CD8-positive, alpha-beta memory T cell (primary cell): ENCODE data around the gene IRGC. TPM values are rescaled to one million over a fixed set of nuclear protein-coding genes. Genes with fewer than 3 reads are reported as not detected.

Experiments used
- CTCF ChIA-PET: fragments of 350-600 bp; sonication (Branson Sonifier 250); formaldehyde crosslinking; loops from one replicate; lab custom pipeline; 2021; ENCODE audit warnings: antibody characterized with exemption; lab: Charles Lee
- POLR2A ChIA-PET: fragments of 350-600 bp; sonication (Branson Sonifier 250); formaldehyde crosslinking; loops from one replicate; lab custom pipeline; 2021; ENCODE audit warnings: antibody characterized with exemption; lab: Charles Lee
- DNase-seq, 5 donors: peaks; one replicate each; pipeline versions ENCODE4 v3.0.0 to v3.0.0-alpha.2; 2020 to 2022; ENCODE audit warnings: mixed read lengths in 1 of 5
- H3K27ac ChIP-seq: one replicate; pipeline ENCODE4 v1.7.0; 2013; ENCODE audit warnings: low read depth, mild to moderate bottlenecking, low read length, moderate library complexity
- H3K27me3 ChIP-seq: 2 replicates; pipeline ENCODE4 v1.7.0; 2013; ENCODE audit warnings: low read length, mild to moderate bottlenecking; ENCODE audit not compliant: insufficient read depth, poor library complexity, severe bottlenecking
- H3K36me3 ChIP-seq: 2 replicates; pipeline ENCODE4 v1.7.0; 2013; ENCODE audit warnings: mild to moderate bottlenecking, low read length, moderate library complexity; ENCODE audit not compliant: insufficient read depth
- H3K4me1 ChIP-seq: 2 replicates; pipeline ENCODE4 v1.7.0; 2013; ENCODE audit warnings: mild to moderate bottlenecking, low read length, moderate library complexity; ENCODE audit not compliant: insufficient read depth
- H3K4me3 ChIP-seq: 2 replicates; pipeline ENCODE4 v1.7.0; 2013; ENCODE audit warnings: mild to moderate bottlenecking, low read length
- H3K9me3 ChIP-seq: 2 replicates; pipeline ENCODE4 v1.7.0; 2013; ENCODE audit warnings: mild to moderate bottlenecking, low read length
- H3K27ac Mint-ChIP-seq, 8 donors: one replicate each; pipeline ENCODE4 v1.8.0; 2020 to 2021; ENCODE audit warnings: mixed read lengths in 8 of 8, mild to moderate bottlenecking in 6 of 8, inconsistent platforms in 3 of 8, moderate library complexity in 3 of 8
- H3K27me3 Mint-ChIP-seq, 2 donors: one replicate each; pipeline ENCODE4 v1.8.0; 2020 to 2021; ENCODE audit warnings: mixed read lengths in 2 of 2, mild to moderate bottlenecking in 1 of 2, moderate library complexity in 1 of 2
- H3K36me3 Mint-ChIP-seq, 3 donors: one replicate each; pipeline ENCODE4 v1.8.0; 2020 to 2021; ENCODE audit warnings: mixed read lengths in 3 of 3, inconsistent platforms in 1 of 3, mild to moderate bottlenecking in 1 of 3
- H3K4me1 Mint-ChIP-seq, 3 donors: one replicate each; pipeline ENCODE4 v1.8.0; 2020 to 2021; ENCODE audit warnings: mixed read lengths in 3 of 3, inconsistent platforms in 1 of 3, mild to moderate bottlenecking in 1 of 3
- H3K4me3 Mint-ChIP-seq, 7 donors: one replicate each; pipeline ENCODE4 v1.8.0; 2020 to 2021; ENCODE audit warnings: mixed read lengths in 7 of 7, mild to moderate bottlenecking in 6 of 7, moderate library complexity in 4 of 7, inconsistent platforms in 2 of 7
- H3K9me3 Mint-ChIP-seq, 5 donors: one replicate each; pipeline ENCODE4 v1.8.0; 2020 to 2022; ENCODE audit warnings: mixed read lengths in 5 of 5, mild to moderate bottlenecking in 3 of 5, moderate library complexity in 2 of 5, inconsistent platforms in 1 of 5
- polyA plus RNA-seq: library from polyadenylated mRNA; unstranded; fragments of 300-500 nt; fragmentation: Illumina TruSeq; gene quantifications from one replicate; pipeline ENCODE4 v1.2.3, GENCODE V29; 2021
- total RNA-seq, 2 experiments: library from RNA; stranded (reverse); gene quantifications; one replicate each; pipeline ENCODE4 v1.2.3, GENCODE V29; 2021

The IRGC gene
- total and polyA plus RNA-seq, 3 experiments from 2014 or later: not detected

GRCh38 chr19:43754253-43754502 lies 38.3 kb downstream of the IRGC start:
- peak overlapping the region; percentile 99 for H3K4me3 ChIP-seq
- peaks cover 33% of the 10 kb centered on the region for H3K4me1 ChIP-seq
- peaks cover 0 to 37% (median 8%) of the 10 kb centered on the region in 3 donors for H3K36me3 Mint-ChIP-seq

DNA sequence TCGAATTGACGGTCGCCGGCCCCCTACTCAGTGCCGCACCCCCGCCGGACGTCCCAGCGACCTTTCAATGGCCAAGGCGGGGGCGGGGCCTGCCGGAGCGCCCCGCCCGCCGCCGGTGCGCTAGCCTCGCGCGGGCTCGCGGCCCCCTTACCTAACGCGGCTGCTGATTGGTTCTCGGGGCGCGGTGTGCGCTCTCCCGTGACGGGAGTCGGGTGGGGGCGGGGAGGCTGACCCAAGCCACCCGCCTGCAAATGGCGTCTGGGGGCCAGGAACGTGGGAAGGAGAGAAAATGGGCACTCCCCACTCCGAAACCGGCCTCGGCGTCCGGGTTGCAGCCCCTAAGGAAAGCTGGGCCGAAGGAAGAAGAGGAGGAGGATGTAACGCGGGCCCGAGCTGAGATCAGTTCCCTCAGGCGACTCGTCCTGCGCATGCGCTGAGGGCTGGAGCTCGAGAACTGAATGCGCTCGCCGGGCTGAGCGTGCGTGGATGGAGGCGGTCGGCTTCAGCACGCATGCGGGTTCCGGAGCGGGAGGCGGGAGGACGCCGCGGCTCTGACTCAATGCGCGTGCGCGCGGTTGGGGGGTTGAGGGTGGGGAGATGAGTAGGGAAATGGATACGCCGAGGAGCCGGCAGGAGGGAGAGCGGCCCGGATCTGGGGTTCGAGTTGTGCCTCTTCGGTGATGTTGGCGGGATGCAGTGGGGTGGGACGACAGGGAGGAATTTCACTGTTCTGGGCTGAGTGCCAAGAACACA lies 38.8 kb downstream of the IRGC start, which contains the start of gene SMG9:
Gene SMG9 (minus strand): TSS at position 460 of the 753 bp plus-strand sequence. CDS start 4,221 bp downstream, outside the sequence.
- no peaks in the 10 kb centered on the region for H3K27me3 ChIP-seq
- H3K27ac ChIP-seq: peak within 1 kb of the TSS; percentile 94
- peaks cover 33% of the 10 kb centered on the region for H3K4me1 ChIP-seq
- Mint-ChIP-seq H3K4me1 (peaks cover 38 to 53% (median 45%) of the 10 kb centered on the region in 3 donors), H3K4me3 (peak within 1 kb of the TSS; percentile 92 to 98 (median 97)), H3K9me3 (peaks cover 0 to 4% (median 0%) of the 10 kb centered on the region in 5 donors), H3K27ac (peak within 1 kb of the TSS; percentile 98 to 99 (median 98)), H3K36me3 (peaks cover 0 to 32% (median 6%) of the 10 kb centered on the region in 3 donors), H3K27me3 (peaks cover 0 to 5% of the 10 kb centered on the region in 2 donors)
- DNase-seq: peak; percentile 98 to 99 (median 99)
- H3K9me3 ChIP-seq: no peaks in the 10 kb centered on the region
- H3K4me3 ChIP-seq: peak within 1 kb of the TSS; percentile 99
- POLR2A ChIA-PET: interaction anchor here (0.8 to 2.9 kb wide), 5 partner anchors 11 to 199 kb away, joined by 3 to 19 read pairs (median 7); partner anchors contain the start of gene KCNN4
- peaks cover 9% of the 10 kb centered on the region for H3K36me3 ChIP-seq
- CTCF ChIA-PET: interaction anchor here (1.0 to 4.2 kb wide), 4 partner anchors 9 to 30 kb away, joined by 3 to 27 read pairs (median 8); no protein-coding TSS in a partner anchor

More at GRCh38 chr19:43754253-43754502, 38.3 kb downstream of the IRGC start:
- ChIA-PET POLR2A (interaction anchor here (0.6 to 2.9 kb wide), 5 partner anchors 11 to 199 kb away, joined by 3 to 19 read pairs (median 5); partner anchors contain the start of gene KCNN4), CTCF (interaction anchor here (1.0 to 4.2 kb wide), 4 partner anchors 9 to 31 kb away, joined by 3 to 27 read pairs (median 8); no protein-coding TSS in a partner anchor)
- H3K9me3 ChIP-seq: no peaks in the 10 kb centered on the region
- peaks cover 13% of the 10 kb centered on the region for H3K36me3 ChIP-seq
- peaks cover 38 to 53% (median 45%) of the 10 kb centered on the region in 3 donors for H3K4me1 Mint-ChIP-seq
- peak overlapping the region; percentile 92 to 98 (median 97) for H3K4me3 Mint-ChIP-seq
- H3K9me3 Mint-ChIP-seq: peaks cover 0 to 4% (median 0%) of the 10 kb centered on the region in 5 donors
- DNase-seq: no peak
- peaks cover 0 to 5% of the 10 kb centered on the region in 2 donors for H3K27me3 Mint-ChIP-seq
- peak overlapping the region; percentile 94 for H3K27ac ChIP-seq
- peak overlapping the region; percentile 89 to 99 (median 98) for H3K27ac Mint-ChIP-seq
- no peaks in the 10 kb centered on the region for H3K27me3 ChIP-seq

DNA sequence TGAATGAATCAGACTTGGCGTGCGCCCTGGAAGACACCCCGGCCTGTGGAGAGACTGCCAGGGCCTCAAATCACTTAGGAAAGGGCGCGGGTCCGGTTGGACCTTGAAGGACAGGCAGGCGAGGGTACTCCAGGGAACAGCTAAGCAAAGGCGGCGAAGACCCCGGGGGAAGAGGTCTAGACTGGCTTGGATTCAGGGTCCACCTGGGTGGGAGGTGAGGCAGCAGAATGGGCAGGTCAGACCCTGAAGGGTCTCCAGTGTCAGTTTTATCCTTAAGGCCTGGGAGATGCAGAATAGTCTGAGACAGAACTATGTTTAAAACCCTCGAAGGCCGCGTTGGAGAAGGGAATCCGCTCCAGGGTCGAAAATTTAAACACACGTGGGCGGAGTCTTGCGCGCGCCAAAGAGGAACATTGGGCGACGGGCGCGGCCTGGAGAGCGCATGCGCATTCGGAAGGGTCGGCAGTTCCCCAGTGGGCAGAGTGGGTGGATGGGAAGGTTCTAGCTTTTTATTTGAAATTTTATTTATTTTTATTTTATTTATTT lies 39.5 kb downstream of the IRGC start:
- H3K36me3 ChIP-seq: peaks cover 3% of the 10 kb centered on the region
- POLR2A ChIA-PET: interaction anchor here (1.0 to 2.9 kb wide), 4 partner anchors 10 to 87 kb away, joined by 5 to 19 read pairs (median 8); partner anchors contain the start of gene KCNN4
- H3K4me3 ChIP-seq: peak overlapping the region; percentile 99
- CTCF ChIA-PET: interaction anchor here (1.0 to 4.2 kb wide), 4 partner anchors 10 to 30 kb away, joined by 3 to 27 read pairs (median 8); no protein-coding TSS in a partner anchor
- peaks cover 33% of the 10 kb centered on the region for H3K4me1 ChIP-seq
- H3K27ac ChIP-seq: peak overlapping the region; percentile 94
- Mint-ChIP-seq H3K9me3 (peaks cover 0 to 4% (median 0%) of the 10 kb centered on the region in 5 donors), H3K36me3 (peaks cover 0 to 25% (median 3%) of the 10 kb centered on the region in 3 donors), H3K27me3 (peaks cover 0 to 5% of the 10 kb centered on the region in 2 donors), H3K4me1 (peaks cover 38 to 47% (median 41%) of the 10 kb centered on the region in 3 donors), H3K27ac (peak overlapping the region; percentile 98 to 99 (median 98)), H3K4me3 (peak overlapping the region; percentile 92 to 98 (median 97))
- no peaks in the 10 kb centered on the region for H3K9me3 ChIP-seq
- DNase-seq: peak; percentile 67 to 84 (median 75)
- H3K27me3 ChIP-seq: no peaks in the 10 kb centered on the region

- Mint-ChIP-seq H3K4me1 (peaks cover 24 to 27% (median 24%) of the 10 kb centered on the region in 3 donors), H3K27ac (peak overlapping the region in 1 of 8 donors; percentile 72), H3K27me3 (peaks cover 0 to 6% of the 10 kb centered on the region in 2 donors), H3K4me3 (no peak overlapping the region), H3K36me3 (peaks cover 0 to 7% (median 0%) of the 10 kb centered on the region in 3 donors), H3K9me3 (peaks cover 0 to 4% (median 0%) of the 10 kb centered on the region in 5 donors)
- ChIA-PET POLR2A (no interaction called here), CTCF (interaction anchor here (1.3 kb wide), 1 partner anchor 14 kb away, joined by 3 read pairs; no protein-coding TSS in a partner anchor)
- Histone ChIP-seq H3K27ac (no peak overlapping the region), H3K36me3 (no peaks in the 10 kb centered on the region), H3K4me3 (no peak overlapping the region), H3K9me3 (no peaks in the 10 kb centered on the region), H3K4me1 (peaks cover 10% of the 10 kb centered on the region), H3K27me3 (no peaks in the 10 kb centered on the region)
- DNase-seq: no peak
Measured at GRCh38 chr19:43759515-43759914, 43.6 kb downstream of the IRGC start.

GRCh38 chr19:43760941-43761340 lies 45.1 kb downstream of the IRGC start:
- Mint-ChIP-seq H3K9me3 (no peaks in the 10 kb centered on the region), H3K27me3 (peaks cover 0 to 3% of the 10 kb centered on the region in 2 donors), H3K4me3 (no peak overlapping the region), H3K4me1 (peaks cover 27 to 29% (median 29%) of the 10 kb centered on the region in 3 donors), H3K36me3 (peaks cover 0 to 2% (median 1%) of the 10 kb centered on the region in 3 donors), H3K27ac (peak overlapping the region in 1 of 8 donors; percentile 35)
- Histone ChIP-seq H3K27ac (no peak overlapping the region), H3K4me1 (peaks cover 21% of the 10 kb centered on the region), H3K9me3 (no peaks in the 10 kb centered on the region), H3K27me3 (no peaks in the 10 kb centered on the region), H3K36me3 (no peaks in the 10 kb centered on the region), H3K4me3 (no peak overlapping the region)
- DNase-seq: no peak
- ChIA-PET POLR2A (no interaction called here), CTCF (interaction anchor here (3.1 kb wide), 1 partner anchor 17 kb away, joined by 13 read pairs; no protein-coding TSS in a partner anchor)

DNA sequence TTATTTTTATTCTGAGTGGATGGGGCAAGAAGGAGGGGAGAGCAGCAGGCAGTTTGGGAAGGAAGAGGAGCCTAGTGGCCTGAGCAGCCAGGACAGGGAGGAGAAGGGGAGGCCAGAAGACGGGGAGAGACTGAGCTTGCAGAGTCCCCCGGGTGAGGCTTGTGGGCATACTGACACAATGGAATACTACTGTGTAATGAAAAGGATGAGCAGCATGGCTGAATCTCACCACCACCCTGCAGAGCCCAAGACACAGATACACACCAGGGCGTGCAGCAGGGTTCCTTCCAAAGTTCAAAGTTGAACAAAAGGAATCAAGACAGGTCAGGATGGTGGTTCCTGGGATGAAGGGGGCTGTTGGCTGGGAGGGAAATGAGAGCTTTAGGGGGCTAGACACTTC lies 46.9 kb downstream of the IRGC start:
- peaks cover 35 to 39% (median 36%) of the 10 kb centered on the region in 3 donors for H3K4me1 Mint-ChIP-seq
- H3K27me3 Mint-ChIP-seq: peaks cover 0 to 3% of the 10 kb centered on the region in 2 donors
- peaks cover 34% of the 10 kb centered on the region for H3K4me1 ChIP-seq
- no peaks in the 10 kb centered on the region for H3K36me3 ChIP-seq
- H3K36me3 Mint-ChIP-seq: peaks cover 0 to 5% (median 1%) of the 10 kb centered on the region in 3 donors
- H3K27me3 ChIP-seq: no peaks in the 10 kb centered on the region
- CTCF ChIA-PET: interaction anchor here (0.8 to 3.1 kb wide), 5 partner anchors 15 to 94 kb away, joined by 3 to 13 read pairs (median 5); no protein-coding TSS in a partner anchor
- no peak overlapping the region for H3K27ac ChIP-seq
- DNase-seq: no peak
- POLR2A ChIA-PET: no interaction called here
- no peaks in the 10 kb centered on the region for H3K9me3 Mint-ChIP-seq
- H3K4me3 Mint-ChIP-seq: peak overlapping the region in 1 of 7 donors; percentile 14
- peak overlapping the region in 6 of 8 donors; percentile 6 to 74 (median 46) for H3K27ac Mint-ChIP-seq
- no peaks in the 10 kb centered on the region for H3K9me3 ChIP-seq
- H3K4me3 ChIP-seq: no peak overlapping the region

DNA sequence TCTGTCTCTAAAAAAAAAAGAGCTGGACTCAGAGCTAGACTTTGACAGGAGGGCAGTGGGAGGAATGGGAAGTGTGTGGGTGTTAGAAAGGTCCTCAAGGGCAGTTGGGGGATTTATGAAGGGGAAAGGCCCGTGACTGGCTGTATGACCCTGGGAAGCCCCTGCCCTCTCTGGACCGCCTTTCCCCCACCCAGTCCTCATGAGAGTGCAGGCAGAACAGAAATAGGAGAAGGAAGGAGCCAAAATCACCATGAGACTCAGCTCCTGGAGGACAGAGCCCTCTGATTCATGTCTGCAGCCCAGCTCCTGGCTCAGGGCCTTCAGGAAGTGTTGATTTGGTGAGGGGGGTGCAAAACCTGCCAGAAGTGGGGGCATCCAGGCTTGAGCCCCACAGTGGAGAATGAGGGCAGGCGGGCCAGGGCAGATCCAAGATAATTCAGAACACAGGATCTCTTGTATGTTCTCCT lies 47.6 kb downstream of the IRGC start:
- Mint-ChIP-seq H3K4me1 (peaks cover 35 to 41% (median 36%) of the 10 kb centered on the region in 3 donors), H3K4me3 (no peak overlapping the region), H3K36me3 (peaks cover 0 to 9% (median 1%) of the 10 kb centered on the region in 3 donors), H3K9me3 (no peaks in the 10 kb centered on the region), H3K27ac (peak overlapping the region in 5 of 8 donors; percentile 23 to 88 (median 68)), H3K27me3 (peaks cover 0 to 3% of the 10 kb centered on the region in 2 donors)
- no peak overlapping the region for H3K4me3 ChIP-seq
- POLR2A ChIA-PET: interaction anchor here (0.6 kb wide), 1 partner anchor 101 kb away, joined by 6 read pairs; no protein-coding TSS in a partner anchor
- no peaks in the 10 kb centered on the region for H3K27me3 ChIP-seq
- CTCF ChIA-PET: interaction anchor here (0.8 to 3.1 kb wide), 4 partner anchors 14 to 95 kb away, joined by 4 to 13 read pairs (median 6); no protein-coding TSS in a partner anchor
- peaks cover 35% of the 10 kb centered on the region for H3K4me1 ChIP-seq
- no peak for DNase-seq
- H3K36me3 ChIP-seq: peaks cover 4% of the 10 kb centered on the region
- H3K9me3 ChIP-seq: no peaks in the 10 kb centered on the region
- H3K27ac ChIP-seq: no peak overlapping the region
